ENCODE results near the gene NFYC.

Gene NFYC

DNA sequence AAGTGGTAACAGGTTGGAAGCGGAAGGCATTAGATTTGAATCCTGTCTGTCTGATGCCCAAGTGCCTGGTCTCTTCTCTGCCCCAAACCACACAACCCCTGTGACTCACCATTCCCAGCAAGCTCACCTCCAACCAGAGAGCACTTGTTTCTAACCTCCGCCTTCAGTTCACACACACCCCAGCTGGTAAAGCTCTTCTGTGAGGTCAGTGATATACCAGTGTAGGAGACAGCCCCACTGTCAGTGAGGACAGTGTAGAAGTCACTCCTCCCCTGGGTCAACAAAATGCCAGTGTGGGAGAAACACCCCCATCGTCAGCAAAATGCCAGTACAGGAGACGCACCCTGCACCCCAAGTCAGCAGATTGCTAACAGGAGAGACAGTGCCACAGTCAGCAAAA, 28.6 kb upstream of the NFYC start:
- TF ChIP-seq POLR2AphosphoS5 (IDR thresholded peaks at IDR 0.05; ENCODE audit: low read depth, low read length) (no peak), SIN3A (IDR thresholded peaks at IDR 0.05; ENCODE audit: borderline replicate concordance, insufficient read depth, low read length) (no peak), TAF1 (IDR thresholded peaks at IDR 0.05; ENCODE audit: borderline replicate concordance, insufficient read depth, low read length) (no peak), FOXP2 (optimal IDR thresholded peaks at IDR 0.05; ENCODE audit: borderline replicate concordance, extremely low read depth, extremely low read length, insufficient read depth) (no peak)
- TF ChIP-seq, protein P1, sequence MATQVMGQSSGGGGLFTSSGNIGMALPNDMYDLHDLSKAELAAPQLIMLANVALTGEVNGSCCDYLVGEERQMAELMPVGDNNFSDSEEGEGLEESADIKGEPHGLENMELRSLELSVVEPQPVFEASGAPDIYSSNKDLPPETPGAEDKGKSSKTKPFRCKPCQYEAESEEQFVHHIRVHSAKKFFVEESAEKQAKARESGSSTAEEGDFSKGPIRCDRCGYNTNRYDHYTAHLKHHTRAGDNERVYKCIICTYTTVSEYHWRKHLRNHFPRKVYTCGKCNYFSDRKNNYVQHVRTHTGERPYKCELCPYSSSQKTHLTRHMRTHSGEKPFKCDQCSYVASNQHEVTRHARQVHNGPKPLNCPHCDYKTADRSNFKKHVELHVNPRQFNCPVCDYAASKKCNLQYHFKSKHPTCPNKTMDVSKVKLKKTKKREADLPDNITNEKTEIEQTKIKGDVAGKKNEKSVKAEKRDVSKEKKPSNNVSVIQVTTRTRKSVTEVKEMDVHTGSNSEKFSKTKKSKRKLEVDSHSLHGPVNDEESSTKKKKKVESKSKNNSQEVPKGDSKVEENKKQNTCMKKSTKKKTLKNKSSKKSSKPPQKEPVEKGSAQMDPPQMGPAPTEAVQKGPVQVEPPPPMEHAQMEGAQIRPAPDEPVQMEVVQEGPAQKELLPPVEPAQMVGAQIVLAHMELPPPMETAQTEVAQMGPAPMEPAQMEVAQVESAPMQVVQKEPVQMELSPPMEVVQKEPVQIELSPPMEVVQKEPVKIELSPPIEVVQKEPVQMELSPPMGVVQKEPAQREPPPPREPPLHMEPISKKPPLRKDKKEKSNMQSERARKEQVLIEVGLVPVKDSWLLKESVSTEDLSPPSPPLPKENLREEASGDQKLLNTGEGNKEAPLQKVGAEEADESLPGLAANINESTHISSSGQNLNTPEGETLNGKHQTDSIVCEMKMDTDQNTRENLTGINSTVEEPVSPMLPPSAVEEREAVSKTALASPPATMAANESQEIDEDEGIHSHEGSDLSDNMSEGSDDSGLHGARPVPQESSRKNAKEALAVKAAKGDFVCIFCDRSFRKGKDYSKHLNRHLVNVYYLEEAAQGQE (IDR thresholded peaks at IDR 0.05; ENCODE audit: insufficient read depth in 1 of 2, low read depth in 2 of 2, low read length in 2 of 2): no peak

DNA sequence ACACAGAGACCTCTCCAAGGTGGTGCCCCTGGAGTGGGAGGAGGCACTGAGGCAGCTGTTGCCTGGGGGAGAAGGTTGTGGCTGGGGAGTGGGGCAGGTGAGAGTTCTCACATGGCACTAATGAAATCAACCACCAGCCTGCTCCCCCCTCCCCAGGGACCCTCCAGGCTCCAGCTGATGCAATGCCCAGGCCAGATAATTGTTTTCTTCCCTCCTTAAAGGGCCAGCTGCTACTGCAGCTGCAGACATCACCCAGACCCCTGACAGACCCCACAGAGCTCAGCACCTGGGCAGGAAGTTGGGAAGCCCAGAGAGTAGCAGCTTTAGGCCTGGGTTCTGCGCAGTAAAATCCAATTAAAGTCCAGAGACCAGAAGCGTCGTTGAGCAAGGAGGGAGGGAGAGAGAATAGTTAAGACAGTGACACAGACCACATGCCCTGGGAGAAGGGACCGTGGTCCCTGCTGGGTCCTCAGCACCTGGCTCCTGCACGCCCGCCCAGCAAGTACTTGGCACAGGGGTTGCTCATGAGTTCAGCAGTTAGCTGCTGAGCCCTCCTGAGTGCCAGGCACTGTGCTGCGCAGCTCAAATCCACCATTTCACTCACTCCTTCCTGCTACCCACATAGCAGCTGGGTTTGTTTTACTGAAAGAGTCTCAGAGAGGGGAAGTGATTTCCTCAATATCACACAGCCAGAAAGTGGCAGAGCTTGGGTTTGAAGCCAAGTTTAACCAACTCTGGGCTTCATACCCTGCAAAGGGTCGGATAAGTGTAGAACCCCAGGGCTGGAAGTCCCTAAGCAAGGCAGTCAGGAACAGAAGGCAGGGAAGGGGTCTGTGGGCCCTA, 28.0 kb upstream of the NFYC start:
- no peak for TF ChIP-seq FOXP2 (optimal IDR thresholded peaks at IDR 0.05; ENCODE audit: borderline replicate concordance, extremely low read depth, extremely low read length, insufficient read depth)
- TF ChIP-seq POLR2AphosphoS5 (IDR thresholded peaks at IDR 0.05; ENCODE audit: low read depth, low read length): no peak
- no peak for TF ChIP-seq TAF1 (IDR thresholded peaks at IDR 0.05; ENCODE audit: borderline replicate concordance, insufficient read depth, low read length)
- no peak for TF ChIP-seq SIN3A (IDR thresholded peaks at IDR 0.05; ENCODE audit: borderline replicate concordance, insufficient read depth, low read length)
- TF ChIP-seq, protein P1 (IDR thresholded peaks at IDR 0.05; ENCODE audit: insufficient read depth in 1 of 2, low read depth in 2 of 2, low read length in 2 of 2): no peak

DNA sequence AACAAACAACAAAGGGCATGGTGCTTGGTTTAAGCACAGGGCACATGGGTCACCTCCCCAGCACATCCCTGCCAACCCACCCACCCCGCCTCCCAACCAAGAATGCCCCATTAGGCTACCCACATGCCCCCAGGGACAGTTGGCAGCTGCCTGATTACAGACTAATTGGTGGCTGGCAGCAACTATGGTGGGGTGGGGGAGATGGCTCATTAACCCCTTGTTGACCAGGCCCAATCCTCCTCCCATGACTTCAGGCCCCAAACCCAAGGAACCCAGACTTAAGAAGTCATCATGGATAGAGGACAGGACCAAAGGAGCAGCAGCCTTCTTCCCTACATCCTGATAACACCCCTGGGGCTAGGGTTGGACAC, 27.4 kb upstream of the NFYC start:
- TF ChIP-seq FOXP2 (optimal IDR thresholded peaks at IDR 0.05; ENCODE audit: borderline replicate concordance, extremely low read depth, extremely low read length, insufficient read depth) (no peak), POLR2AphosphoS5 (IDR thresholded peaks at IDR 0.05; ENCODE audit: low read depth, low read length) (no peak), TAF1 (IDR thresholded peaks at IDR 0.05; ENCODE audit: borderline replicate concordance, insufficient read depth, low read length) (no peak), SIN3A (IDR thresholded peaks at IDR 0.05; ENCODE audit: borderline replicate concordance, insufficient read depth, low read length) (no peak)
- TF ChIP-seq, protein P1 (IDR thresholded peaks at IDR 0.05; ENCODE audit: insufficient read depth in 1 of 2, low read depth in 2 of 2, low read length in 2 of 2): no peak

DNA sequence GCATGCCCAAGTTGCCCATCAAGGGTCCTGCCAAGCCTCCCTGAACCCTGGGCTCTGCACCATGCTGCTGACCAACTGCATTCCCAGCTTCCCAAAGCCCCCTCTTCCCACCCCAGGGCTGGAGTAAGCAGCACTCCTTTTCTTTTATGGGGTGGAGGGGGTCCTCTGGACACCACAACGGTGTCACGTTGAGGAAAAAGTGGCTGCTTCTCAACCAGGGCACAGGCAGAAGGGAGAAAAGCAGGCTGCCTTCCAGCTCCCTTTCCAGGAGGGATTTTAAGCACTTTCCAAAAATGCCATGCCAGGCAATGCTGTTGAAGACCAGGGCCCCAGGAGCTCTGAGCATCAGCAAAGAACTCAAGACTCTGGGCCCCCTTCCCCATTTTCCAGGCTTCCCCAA, 26.7 kb upstream of the NFYC start:
- TF ChIP-seq, protein P1 (IDR thresholded peaks at IDR 0.05; ENCODE audit: insufficient read depth in 1 of 2, low read depth in 2 of 2, low read length in 2 of 2): no peak
- TF ChIP-seq SIN3A (IDR thresholded peaks at IDR 0.05; ENCODE audit: borderline replicate concordance, insufficient read depth, low read length): no peak
- no peak for TF ChIP-seq FOXP2 (optimal IDR thresholded peaks at IDR 0.05; ENCODE audit: borderline replicate concordance, extremely low read depth, extremely low read length, insufficient read depth)
- no peak for TF ChIP-seq TAF1 (IDR thresholded peaks at IDR 0.05; ENCODE audit: borderline replicate concordance, insufficient read depth, low read length)
- TF ChIP-seq POLR2AphosphoS5 (IDR thresholded peaks at IDR 0.05; ENCODE audit: low read depth, low read length): no peak

Data from PFSK-1 (cell line).